Measurements from ENCODE around the gene TRPM2. TPM values are rescaled to one million over a fixed set of nuclear protein-coding genes. Genes with fewer than 3 reads are reported as not detected.

TRPM2 gene
- total RNA-seq, 1 experiment from 2014 or later: not detected

GRCh38 chr21:44399955-44400790 is 46.8 kb downstream of the TRPM2 start:
- no TSS peak for BruUV-seq (replicated peaks)
- intact Hi-C loops (cut with micrococcal nuclease; ENCODE audit: unreplicated experiment): no loop called here
- Histone ChIP-seq H3K4me1 (replicated peaks; ENCODE audit: insufficient read depth) (no peaks in the 10 kb centered on the region), H3K36me3 (ENCODE audit: low read depth) (no peaks in the 10 kb centered on the region), H2AFZ (no peak overlapping the region), H3K27ac (no peak overlapping the region), H3K4me2 (no peak overlapping the region), H3K9me2 (ENCODE audit: insufficient read depth) (no peaks in the 10 kb centered on the region), H4K20me1 (ENCODE audit: insufficient read depth) (no peaks in the 10 kb centered on the region), H3K4me3 (no peak overlapping the region), H3K9me3 (ENCODE audit: insufficient read depth, low read depth) (no peaks in the 10 kb centered on the region), H3K27me3 (ENCODE audit: insufficient read depth, low read depth) (peaks cover 2% of the 10 kb centered on the region; the same call in 1 of the 2 replicates), H3K79me2 (ENCODE audit: low read depth) (no peaks in the 10 kb centered on the region), H3F3A (ENCODE audit: insufficient read depth, low read depth) (peaks cover 11% of the 10 kb centered on the region)
- ChIA-PET CTCF (no interaction called here), POLR2A (ENCODE audit: unreplicated experiment) (no interaction called here)
- DNase-seq: no peak
- TF ChIP-seq EZH2 (IDR thresholded peaks at IDR 0.05; ENCODE audit: low read depth): no peak
- TF ChIP-seq CTCF (conservative IDR thresholded peaks at IDR 0.05): no peak

- H3K27me3 ChIP-seq (ENCODE audit: insufficient read depth, low read depth): no peaks in the 10 kb centered on the region; the same call in 1 of the 2 replicates
- H3K79me2 ChIP-seq (ENCODE audit: low read depth): no peaks in the 10 kb centered on the region
- H3K4me2 ChIP-seq: no peak overlapping the region
- DNase-seq: no peak
- intact Hi-C loops (cut with micrococcal nuclease; ENCODE audit: unreplicated experiment): no loop called here
- TF ChIP-seq CTCF (conservative IDR thresholded peaks at IDR 0.05): no peak
- TF ChIP-seq EZH2 (IDR thresholded peaks at IDR 0.05; ENCODE audit: low read depth): no peak
- peaks cover 11% of the 10 kb centered on the region for H3F3A ChIP-seq (ENCODE audit: insufficient read depth, low read depth)
- H3K36me3 ChIP-seq (ENCODE audit: low read depth): no peaks in the 10 kb centered on the region
- no peak overlapping the region for H3K4me3 ChIP-seq
- no TSS peak for BruUV-seq (replicated peaks)
- POLR2A ChIA-PET (ENCODE audit: unreplicated experiment): no interaction called here
- no peak overlapping the region for H3K27ac ChIP-seq
- CTCF ChIA-PET: no interaction called here
- H3K4me1 ChIP-seq (replicated peaks; ENCODE audit: insufficient read depth): no peaks in the 10 kb centered on the region
- H2AFZ ChIP-seq: no peak overlapping the region
- no peaks in the 10 kb centered on the region for H4K20me1 ChIP-seq (ENCODE audit: insufficient read depth)
- no peaks in the 10 kb centered on the region for H3K9me3 ChIP-seq (ENCODE audit: insufficient read depth, low read depth)
- H3K9me2 ChIP-seq (ENCODE audit: insufficient read depth): no peaks in the 10 kb centered on the region
Measured at GRCh38 chr21:44400791-44401385, 47.5 kb downstream of the TRPM2 start.

GRCh38 chr21:44401386-44402160 is 48.2 kb downstream of the TRPM2 start:
- TF ChIP-seq CTCF (conservative IDR thresholded peaks at IDR 0.05) (no peak), EZH2 (IDR thresholded peaks at IDR 0.05; ENCODE audit: low read depth) (no peak)
- Histone ChIP-seq H3K4me2 (no peak overlapping the region), H3K27ac (no peak overlapping the region), H3K27me3 (ENCODE audit: insufficient read depth, low read depth) (no peaks in the 10 kb centered on the region; the same call in 1 of the 2 replicates), H2AFZ (no peak overlapping the region), H3K4me1 (replicated peaks; ENCODE audit: insufficient read depth) (no peaks in the 10 kb centered on the region), H3F3A (ENCODE audit: insufficient read depth, low read depth) (peaks cover 11% of the 10 kb centered on the region), H3K36me3 (ENCODE audit: low read depth) (no peaks in the 10 kb centered on the region), H3K9me2 (ENCODE audit: insufficient read depth) (no peaks in the 10 kb centered on the region), H4K20me1 (ENCODE audit: insufficient read depth) (no peaks in the 10 kb centered on the region), H3K4me3 (no peak overlapping the region), H3K79me2 (ENCODE audit: low read depth) (no peaks in the 10 kb centered on the region), H3K9me3 (ENCODE audit: insufficient read depth, low read depth) (no peaks in the 10 kb centered on the region)
- ChIA-PET POLR2A (ENCODE audit: unreplicated experiment) (interaction anchor here (0.6 kb wide), 1 partner anchor 20 kb away, joined by 3 read pairs; no protein-coding TSS in a partner anchor), CTCF (no interaction called here)
- intact Hi-C loops (cut with micrococcal nuclease; ENCODE audit: unreplicated experiment): no loop called here
- BruUV-seq (replicated peaks): no TSS peak
- DNase-seq: no peak
